ENCODE measurements around the gene CEMIP.

Gene CEMIP

DNA sequence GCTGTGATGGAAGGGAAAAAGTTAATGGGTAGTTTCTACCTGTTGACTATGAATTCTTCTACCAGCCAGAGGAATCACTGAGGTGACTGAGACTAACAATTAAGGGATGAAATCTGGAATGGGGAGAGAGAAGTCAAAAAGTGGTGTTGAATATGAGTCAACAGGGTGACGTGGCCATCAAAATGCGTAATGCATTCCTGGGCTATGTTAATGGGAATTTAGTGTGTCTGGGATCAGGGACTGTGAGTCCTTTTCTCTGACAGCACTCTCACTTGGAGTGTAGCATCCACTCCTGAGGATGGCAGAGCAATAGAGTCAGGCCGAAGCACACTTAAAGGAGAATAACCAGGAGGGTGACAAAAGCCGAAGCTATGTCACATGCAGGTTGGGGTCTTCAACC lies 150.1 kb downstream of the CEMIP start:
- H3K36me3 ChIP-seq (ENCODE audit: control insufficient read depth, insufficient read depth, low read length): no peaks in the 10 kb centered on the region
- no peak for DNase-seq (ENCODE audit: extremely low read depth, insufficient read length)
- no peaks in the 10 kb centered on the region; the same call in 1 of the 2 replicates for H3K27me3 ChIP-seq (replicated peaks; ENCODE audit: control insufficient read depth, insufficient read depth, low read length)
- TF ChIP-seq, protein P1, sequence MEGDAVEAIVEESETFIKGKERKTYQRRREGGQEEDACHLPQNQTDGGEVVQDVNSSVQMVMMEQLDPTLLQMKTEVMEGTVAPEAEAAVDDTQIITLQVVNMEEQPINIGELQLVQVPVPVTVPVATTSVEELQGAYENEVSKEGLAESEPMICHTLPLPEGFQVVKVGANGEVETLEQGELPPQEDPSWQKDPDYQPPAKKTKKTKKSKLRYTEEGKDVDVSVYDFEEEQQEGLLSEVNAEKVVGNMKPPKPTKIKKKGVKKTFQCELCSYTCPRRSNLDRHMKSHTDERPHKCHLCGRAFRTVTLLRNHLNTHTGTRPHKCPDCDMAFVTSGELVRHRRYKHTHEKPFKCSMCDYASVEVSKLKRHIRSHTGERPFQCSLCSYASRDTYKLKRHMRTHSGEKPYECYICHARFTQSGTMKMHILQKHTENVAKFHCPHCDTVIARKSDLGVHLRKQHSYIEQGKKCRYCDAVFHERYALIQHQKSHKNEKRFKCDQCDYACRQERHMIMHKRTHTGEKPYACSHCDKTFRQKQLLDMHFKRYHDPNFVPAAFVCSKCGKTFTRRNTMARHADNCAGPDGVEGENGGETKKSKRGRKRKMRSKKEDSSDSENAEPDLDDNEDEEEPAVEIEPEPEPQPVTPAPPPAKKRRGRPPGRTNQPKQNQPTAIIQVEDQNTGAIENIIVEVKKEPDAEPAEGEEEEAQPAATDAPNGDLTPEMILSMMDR (IDR thresholded peaks at IDR 0.05; ENCODE audit: insufficient read depth, low read length, poor library complexity, severe bottlenecking): no peak
- no peak overlapping the region for H3K4me3 ChIP-seq (replicated peaks; ENCODE audit: low read depth, low read length)

GRCh38 chr15:80929689-80930088 lies 150.5 kb downstream of the CEMIP start:
- no peaks in the 10 kb centered on the region; the same call in 1 of the 2 replicates for H3K27me3 ChIP-seq (replicated peaks; ENCODE audit: control insufficient read depth, insufficient read depth, low read length)
- no peak overlapping the region for H3K4me3 ChIP-seq (replicated peaks; ENCODE audit: low read depth, low read length)
- no peaks in the 10 kb centered on the region for H3K36me3 ChIP-seq (ENCODE audit: control insufficient read depth, insufficient read depth, low read length)
- TF ChIP-seq, protein P1 (IDR thresholded peaks at IDR 0.05; ENCODE audit: insufficient read depth, low read length, poor library complexity, severe bottlenecking): no peak
- DNase-seq (ENCODE audit: extremely low read depth, insufficient read length): no peak

- DNase-seq (ENCODE audit: extremely low read depth, insufficient read length): no peak
- TF ChIP-seq, protein P1 (IDR thresholded peaks at IDR 0.05; ENCODE audit: insufficient read depth, low read length, poor library complexity, severe bottlenecking): no peak
- H3K27me3 ChIP-seq (replicated peaks; ENCODE audit: control insufficient read depth, insufficient read depth, low read length): no peaks in the 10 kb centered on the region; the same call in 1 of the 2 replicates
- H3K4me3 ChIP-seq (replicated peaks; ENCODE audit: low read depth, low read length): no peak overlapping the region
- H3K36me3 ChIP-seq (ENCODE audit: control insufficient read depth, insufficient read depth, low read length): no peaks in the 10 kb centered on the region
These were observed 152.0 kb downstream of the CEMIP start for GRCh38 chr15:80931191-80931590.

DNA sequence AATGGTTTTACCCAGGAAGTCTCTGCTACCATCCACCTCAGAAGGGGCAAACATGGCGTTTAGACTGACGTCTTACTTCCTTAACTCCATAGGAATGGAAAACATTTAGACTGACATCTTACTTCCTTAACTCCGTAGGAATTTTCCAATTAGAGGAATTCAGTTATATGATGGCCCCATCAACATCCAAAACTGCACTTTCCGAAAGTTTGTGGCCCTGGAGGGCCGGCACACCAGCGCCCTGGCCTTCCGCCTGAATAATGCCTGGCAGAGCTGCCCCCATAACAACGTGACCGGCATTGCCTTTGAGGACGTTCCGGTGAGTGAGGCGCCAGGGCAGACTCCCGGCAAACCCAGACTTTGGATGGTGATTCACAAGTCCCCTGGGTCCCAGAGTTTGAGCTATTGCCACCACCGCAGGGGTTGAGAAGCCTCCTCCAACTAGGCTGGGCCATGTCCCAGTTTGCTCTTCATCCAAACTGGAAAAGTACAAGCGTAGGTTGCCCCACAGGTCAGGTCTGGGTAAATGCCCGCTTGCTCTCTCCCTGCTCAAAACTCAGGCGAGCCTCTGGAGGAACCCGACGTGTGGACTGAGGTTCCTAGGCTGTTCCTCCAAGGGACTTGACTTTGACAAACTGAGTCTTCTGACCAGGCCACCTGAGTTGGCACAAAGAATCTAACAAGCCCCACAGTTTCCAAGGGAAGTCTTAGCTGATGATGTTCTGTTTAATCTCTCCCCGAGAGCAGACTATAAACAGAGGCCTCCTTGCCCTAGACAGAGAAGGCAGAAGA lies 152.7 kb downstream of the CEMIP start:
- DNase-seq (ENCODE audit: extremely low read depth, insufficient read length): no peak
- TF ChIP-seq, protein P1 (IDR thresholded peaks at IDR 0.05; ENCODE audit: insufficient read depth, low read length, poor library complexity, severe bottlenecking): no peak
- no peak overlapping the region for H3K4me3 ChIP-seq (replicated peaks; ENCODE audit: low read depth, low read length)
- H3K36me3 ChIP-seq (ENCODE audit: control insufficient read depth, insufficient read depth, low read length): no peaks in the 10 kb centered on the region
- no peaks in the 10 kb centered on the region; the same call in 1 of the 2 replicates for H3K27me3 ChIP-seq (replicated peaks; ENCODE audit: control insufficient read depth, insufficient read depth, low read length)

DNA sequence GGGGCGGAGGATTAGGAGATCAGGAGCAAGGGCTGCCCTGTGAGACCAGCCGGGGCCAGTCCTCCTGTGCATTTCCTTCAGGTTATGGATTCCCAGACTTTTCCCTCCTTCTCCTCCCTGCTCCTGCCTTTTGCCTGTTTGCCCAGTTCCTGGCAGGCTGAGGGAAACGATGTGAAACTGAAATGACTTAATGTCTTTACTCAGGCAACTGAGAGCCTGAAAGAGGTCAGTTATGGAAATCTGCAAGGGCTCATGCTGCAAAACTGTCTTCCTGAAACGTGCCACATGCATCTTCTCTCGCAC lies 153.3 kb downstream of the CEMIP start:
- TF ChIP-seq, protein P1 (IDR thresholded peaks at IDR 0.05; ENCODE audit: insufficient read depth, low read length, poor library complexity, severe bottlenecking): no peak
- Histone ChIP-seq H3K4me3 (replicated peaks; ENCODE audit: low read depth, low read length) (no peak overlapping the region), H3K36me3 (ENCODE audit: control insufficient read depth, insufficient read depth, low read length) (no peaks in the 10 kb centered on the region)

More for the DNA sequence above, 153.3 kb downstream of the CEMIP start:
- H3K27me3 ChIP-seq (replicated peaks; ENCODE audit: control insufficient read depth, insufficient read depth, low read length): no peaks in the 10 kb centered on the region; the same call in 1 of the 2 replicates
- no peak for DNase-seq (ENCODE audit: extremely low read depth, insufficient read length)

Data from GM06990 (cell line).